G401 (cell line): ENCODE data around the gene TMEM52B. TPM values are rescaled to one million over a fixed set of nuclear protein-coding genes. Genes with fewer than 3 reads are reported as not detected.

Experiments used
- DNase-seq: peaks from one replicate; pipeline ENCODE4 v3.0.0-alpha.2; 2015; ENCODE audit warnings: low spot score
- in situ Hi-C: cut with HindIII; loops from 2 replicates; pipeline ENCODE4 v1.10.0; 2016; ENCODE audit warnings: low sequenced_read_pairs, mixed read lengths
- total RNA-seq: library from RNA; depleted of rRNA; stranded (reverse); fragments of >200 nt; shearing (Covaris generic); gene quantifications from 2 replicates; pipeline ENCODE4 v1.2.3, GENCODE V29; 2014; rRNA removed

The TMEM52B gene
- total RNA-seq: 0.68 TPM in 1 of 2 replicates, not detected in the other

DNA sequence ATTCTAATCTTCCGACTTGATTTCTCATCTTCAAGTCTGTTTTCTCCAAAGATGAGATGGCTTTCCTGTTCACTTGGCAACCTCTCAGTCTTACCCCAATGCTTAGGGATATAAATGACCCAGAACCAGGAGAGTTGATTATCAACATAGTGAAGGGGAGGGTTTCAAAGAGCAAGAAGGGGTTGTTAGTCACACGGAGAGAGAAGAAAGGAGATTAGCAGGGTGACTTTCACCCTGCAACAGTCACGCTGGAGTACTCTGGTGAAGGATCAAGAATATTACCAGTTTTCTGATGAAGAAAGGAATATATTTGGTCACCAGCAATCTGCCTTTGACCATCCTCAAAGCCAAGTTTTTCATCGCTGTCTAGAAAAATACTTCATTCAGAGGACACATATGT lies at the start of gene TMEM52B:
Gene TMEM52B, plus strand, starts transcription at position 212 of the 400 bp plus-strand sequence. CDS start 543 bp downstream, outside the sequence.
- no peak for DNase-seq
- in situ Hi-C loops: no loop called here

DNA sequence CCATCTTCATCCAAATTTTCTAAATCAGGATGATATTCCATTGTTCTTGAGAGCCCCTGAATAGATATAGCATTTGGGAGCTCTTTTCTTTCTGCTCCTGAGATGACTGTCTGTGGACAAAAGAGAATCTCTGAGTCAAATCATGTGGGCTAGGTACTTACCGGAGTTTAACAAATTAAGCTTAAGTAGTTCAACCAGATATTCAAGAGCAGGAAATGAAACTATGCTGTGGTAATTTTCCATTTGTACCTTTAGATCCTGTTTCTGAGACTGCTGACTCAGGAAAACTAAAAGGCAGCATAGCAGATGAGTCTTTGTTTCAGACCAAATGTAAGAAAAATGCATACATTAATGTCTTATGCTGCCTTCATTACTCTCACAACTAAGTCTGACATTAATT lies 48.8 kb upstream of the TMEM52B start, which contains the start of gene CLEC7A:
Gene CLEC7A, minus strand, starts transcription at position 158 of the 400 bp plus-strand sequence. Its CDS starts 117 bp downstream, at position 41.
- in situ Hi-C loops: no loop called here
- no peak for DNase-seq

DNA sequence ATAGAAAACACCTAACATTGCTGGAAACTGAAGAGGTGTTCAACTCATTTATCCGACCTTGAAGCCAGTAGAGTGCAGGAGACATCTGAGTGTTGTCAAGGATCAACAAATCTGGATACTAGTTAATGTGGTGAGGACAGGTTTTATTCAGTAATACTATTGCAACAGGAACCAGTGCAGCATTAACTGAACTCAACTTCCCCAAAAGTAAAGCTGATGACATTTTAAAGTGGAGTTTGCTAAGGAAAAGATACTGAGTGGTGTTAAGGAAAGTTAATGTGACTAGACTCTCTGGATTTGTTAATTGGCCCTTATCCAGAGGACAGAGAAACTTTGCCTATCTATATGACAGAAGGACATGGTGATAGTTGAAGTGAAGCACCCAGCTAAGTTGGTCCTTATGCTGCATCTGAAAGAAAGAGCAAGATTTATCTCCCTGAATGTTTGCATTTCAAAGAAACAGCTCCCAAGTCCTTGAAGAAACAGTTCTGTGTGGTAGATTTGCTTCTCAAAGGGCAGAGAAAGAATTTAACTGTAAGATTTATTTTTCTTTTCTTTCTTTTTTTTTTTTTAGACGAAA lies 47.6 kb upstream of the TMEM52B start:
- DNase-seq: no peak
- in situ Hi-C loops: no loop called here

DNA sequence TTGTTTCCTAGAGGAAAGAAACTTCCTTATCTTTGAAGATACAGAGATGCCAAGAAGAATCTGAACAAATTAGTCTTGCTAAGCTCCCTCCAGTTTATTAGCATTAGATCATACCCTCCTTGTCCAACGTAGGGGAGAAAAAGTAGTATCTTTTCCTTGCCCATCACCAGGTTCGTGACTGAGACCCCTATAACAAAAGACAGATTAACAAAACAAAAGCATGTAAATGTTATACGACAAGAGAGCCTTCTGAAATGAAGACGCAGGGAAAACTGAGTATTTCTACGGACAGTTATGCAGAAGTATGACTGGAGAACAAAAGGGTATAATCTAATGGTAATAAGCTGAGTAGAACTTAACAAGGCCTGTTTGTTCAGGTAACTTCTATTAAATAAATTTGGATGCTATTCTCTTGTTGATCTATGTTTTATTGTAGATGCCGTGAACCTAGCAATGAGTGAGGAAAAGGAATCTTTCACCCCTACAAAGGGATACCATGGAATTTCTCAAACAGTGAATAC lies 45.9 kb upstream of the TMEM52B start:
- no peak for DNase-seq
- in situ Hi-C loops: no loop called here

DNA sequence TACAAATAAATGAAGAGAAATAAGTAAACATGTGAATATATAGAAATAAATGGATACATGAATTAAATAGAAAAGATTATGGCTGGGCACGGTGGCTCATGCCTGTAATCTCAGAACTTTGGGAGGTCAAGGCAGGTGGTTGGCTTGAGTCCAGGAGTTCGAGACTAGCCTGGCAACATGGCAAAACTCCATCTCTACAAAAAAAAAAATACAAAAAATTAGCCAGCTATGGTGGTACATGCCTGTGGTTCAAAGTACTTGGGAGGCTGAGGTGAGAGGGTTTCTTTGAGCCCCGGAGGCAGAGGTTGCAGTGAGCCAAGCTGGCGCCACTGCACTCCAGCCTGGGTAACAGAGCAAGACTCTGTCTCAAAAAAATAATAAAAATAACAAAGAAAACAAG lies 43.7 kb upstream of the TMEM52B start:
- in situ Hi-C loops: no loop called here
- DNase-seq: no peak

DNA sequence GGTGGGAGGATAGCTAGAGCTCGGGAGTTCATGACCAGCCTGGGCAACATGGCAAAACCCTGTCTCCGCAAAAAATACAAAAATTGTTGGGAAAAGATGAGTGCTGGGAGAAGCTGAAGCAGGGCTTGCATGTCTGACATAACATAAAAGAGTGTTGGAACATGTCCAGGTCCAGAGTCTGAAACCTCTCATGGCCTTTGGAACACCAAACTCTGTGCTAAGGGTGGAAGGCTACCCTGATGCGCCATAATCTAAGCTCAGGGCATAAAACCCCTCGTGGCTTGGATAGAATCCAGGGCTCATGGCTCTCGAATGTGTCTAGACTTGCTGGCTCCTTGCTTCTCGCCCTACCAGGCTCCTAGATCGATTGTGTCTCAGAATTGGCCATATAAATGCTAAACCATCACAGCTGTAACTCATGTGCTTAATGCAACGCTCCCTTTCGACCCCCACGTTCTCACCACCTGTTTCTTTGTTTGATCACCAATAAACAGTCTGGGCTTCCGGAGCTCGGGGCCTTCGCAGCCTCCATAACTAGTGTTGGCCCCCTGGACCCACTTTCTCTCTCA lies 42.1 kb upstream of the TMEM52B start:
- DNase-seq: no peak
- in situ Hi-C loops: no loop called here

DNA sequence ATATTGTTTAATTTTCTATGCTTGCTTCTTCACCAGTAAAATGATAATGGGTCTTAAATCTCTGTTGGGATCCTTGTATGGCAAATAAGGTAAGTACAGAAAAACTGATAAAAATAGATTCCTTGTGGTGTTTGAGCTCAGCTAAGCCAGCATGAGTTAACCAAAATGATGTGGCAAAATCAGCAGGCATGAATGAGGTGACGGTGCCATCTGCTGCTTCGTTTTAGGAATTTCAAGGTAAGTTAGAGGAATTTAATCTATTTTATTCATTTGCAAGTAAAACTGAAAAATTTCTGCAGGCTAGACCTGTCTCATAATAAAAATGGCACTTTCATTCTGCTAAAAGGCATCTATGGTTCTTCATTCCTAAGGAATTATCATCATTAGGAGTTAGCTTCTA lies 38.8 kb upstream of the TMEM52B start:
- peak; percentile 23 for DNase-seq
- in situ Hi-C loops: no loop called here

DNA sequence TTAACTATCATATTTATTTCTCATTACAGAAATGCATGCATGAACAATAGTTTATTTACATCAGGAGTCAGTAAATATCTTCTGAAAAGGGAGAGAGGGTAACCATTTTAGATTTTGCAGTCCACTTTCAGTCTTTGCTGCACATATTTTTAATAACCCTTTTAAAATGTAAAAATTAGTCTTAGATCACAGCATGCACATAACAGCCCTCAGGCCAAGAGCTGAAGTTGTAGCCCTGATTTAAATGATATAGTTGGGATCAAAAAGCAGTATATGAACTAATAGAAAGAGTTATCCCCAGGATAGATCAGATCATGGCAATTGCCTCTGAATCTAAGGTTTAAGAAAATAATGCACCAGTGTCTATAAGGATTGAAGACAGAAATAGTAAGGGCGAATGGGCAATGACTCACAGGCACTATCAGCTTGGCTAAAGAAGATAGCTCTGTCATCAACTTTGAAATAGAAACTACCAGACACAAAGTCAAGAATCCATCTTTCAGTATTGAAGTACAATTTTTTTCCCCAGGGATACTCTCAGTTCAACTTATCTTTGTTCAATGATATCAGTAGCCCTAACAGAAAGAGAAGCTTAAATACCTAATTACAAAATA lies 35.7 kb upstream of the TMEM52B start:
- no peak for DNase-seq
- in situ Hi-C loops: no loop called here

DNA sequence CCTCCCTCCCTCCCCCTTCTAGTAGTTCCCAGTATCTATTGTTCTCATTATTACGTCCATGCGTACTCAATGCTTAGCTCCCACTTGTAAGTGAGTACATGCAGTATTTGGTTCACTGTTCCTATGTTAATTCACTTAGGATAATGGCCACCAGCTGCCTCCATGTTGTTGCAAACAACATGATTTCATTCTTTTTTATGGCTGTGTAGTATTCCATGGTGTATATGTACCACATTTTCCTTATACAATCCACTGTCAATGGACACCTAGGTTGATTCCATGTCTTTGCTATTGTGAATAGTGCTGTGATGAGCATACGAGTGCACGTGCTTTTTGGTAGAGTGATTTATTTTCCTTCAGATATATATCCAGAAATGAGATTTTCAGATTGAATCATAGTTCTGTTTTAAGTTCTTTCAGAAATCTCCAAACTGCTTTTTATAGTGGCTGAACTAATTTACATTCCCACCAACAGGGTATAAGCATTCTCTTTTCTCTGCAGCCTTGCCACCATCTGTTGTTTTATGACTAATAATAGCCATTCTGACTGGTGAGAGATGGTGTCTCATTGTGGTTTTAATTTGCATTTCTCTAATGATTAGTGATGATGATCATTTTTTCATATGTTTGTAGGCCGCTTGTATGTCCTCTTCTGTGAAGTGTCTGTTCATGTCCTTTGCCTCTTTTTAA lies 31.0 kb upstream of the TMEM52B start:
- in situ Hi-C loops: no loop called here
- DNase-seq: no peak

DNA sequence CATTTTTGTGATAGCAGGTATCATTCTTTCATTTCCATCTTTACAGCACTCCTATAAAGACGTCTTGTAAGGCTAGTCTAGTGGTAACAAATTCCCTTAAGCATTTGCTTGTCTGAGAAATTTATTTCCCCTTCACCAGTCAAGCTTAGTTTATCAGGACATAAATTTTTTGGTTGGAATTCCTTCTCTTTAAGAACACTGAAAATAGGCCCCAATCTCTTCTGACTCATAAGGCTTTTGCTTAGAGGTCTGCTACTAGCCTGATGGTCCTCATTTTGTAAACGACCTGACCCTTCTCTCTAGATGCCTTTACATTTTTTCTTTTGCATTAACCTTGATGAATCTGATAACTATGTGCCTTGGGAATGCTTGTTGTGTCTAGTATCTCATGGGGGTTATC lies 27.2 kb upstream of the TMEM52B start:
- no peak for DNase-seq
- in situ Hi-C loops: no loop called here

DNA sequence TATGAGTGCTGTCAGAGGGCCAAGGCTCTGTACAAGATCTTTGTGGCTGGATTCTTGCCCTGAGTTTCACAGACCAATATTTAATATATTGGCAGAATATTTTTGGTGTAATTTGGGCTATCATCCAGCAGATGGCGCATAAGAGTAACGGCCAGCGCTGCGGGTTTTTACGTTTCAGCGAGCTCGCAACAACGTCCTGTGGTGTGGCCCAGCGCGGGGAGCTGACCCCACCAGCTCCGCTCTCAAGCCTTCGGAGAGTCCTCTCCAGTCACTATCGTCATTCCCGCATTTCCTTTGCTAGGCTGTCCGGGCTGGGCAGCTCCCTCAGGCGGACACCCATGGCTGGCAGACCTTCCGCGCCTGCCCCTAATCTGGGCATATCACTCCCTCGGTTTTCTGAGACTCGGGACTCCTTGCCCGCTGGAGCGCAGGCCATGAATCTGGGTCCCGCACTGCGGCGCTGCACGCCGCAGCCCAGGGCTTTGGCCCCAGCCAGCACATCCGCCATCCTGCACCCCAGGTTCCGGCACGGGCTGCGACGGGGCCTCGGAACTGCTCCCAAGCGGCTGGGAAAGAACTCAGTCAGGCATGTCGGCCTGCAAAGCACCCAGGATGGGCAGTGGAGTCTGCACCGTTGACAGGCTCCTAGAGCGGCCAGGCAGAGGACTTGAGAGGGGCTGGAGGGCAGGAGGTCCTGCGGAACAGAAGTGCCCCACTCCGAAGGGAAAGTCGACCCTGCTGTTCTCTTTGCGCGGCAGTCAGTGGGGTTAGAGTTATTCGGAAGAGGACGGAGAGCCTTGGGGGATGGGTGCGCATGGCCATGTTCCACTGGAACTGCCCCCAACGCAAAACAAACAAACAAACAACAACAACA lies 25.3 kb upstream of the TMEM52B start:
- in situ Hi-C loops: no loop called here
- DNase-seq: peak; percentile 75

DNA sequence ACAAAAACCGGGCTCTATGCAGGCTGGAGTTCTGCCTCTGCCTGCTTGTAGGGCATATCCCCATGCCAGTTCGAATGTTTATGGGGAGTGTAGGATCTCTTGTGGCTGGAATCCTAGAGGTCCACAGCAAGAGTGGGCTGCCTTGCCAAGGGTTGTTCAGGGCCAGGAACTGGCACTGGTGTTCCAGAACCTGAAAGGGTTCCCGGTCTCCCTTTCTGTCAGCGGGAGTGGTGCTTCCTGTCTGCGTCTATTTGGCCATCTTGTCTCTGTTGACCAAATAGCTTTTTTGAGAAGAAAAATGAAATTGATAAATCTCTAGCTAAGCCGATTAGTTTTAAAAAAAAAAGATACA lies 24.7 kb upstream of the TMEM52B start:
- in situ Hi-C loops: no loop called here
- peak; percentile 47 for DNase-seq

DNA sequence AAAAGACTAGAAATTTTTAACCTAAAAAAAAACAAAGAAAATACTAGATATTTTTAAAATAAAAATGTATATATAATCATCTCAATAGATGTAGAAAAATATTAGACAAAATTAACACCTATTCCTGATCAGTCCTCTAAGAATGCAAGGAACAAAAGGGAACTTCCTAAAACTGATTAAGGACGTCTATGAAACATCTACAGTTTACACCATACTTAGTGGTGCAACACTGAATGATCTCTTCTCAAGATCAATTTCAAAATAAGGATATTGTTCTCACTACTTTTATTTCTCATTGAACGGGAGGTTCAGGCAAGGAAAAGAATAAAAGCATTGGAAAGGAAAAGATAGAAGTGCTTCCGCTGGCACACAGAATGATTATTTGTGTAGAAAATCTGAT lies 22.9 kb upstream of the TMEM52B start:
- in situ Hi-C loops: no loop called here
- DNase-seq: no peak

DNA sequence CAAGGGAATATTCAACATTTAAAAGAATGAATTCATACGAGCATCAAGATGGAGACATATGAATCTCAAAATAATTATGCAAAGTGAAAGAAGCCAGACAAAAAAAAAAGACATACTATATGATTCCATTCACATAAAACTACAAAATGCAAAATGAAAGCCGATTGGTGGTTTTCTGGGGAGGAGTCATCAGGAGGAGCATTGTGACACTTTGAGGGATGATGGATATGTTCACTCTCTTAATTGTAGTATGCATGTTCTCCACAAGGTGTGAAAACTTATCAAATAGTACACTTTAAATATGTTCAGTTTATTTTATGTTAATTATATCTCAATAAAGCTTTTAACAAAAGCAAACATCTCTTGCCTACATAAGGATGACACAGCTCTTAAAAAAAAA lies 20.4 kb upstream of the TMEM52B start:
- DNase-seq: no peak
- in situ Hi-C loops: no loop called here

DNA sequence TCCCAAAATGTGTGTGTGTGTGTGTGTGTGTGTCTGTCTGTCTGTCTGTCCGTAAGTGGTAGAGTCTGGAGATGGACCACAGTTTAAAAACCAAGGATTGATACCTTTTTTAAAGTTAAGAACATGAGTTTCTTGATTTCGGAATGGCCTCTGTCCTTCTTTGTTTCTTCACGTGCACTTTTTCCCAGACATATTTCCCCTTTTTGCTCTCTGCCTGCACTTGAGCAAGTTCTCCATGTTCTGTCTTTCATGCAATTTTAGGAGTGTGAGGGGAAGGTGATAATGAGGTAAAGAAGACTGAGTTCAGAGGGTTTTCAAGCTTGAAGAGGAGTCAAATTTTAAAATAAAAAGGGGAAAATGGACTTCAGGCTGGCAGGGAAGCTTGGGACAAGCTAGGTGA lies 19.6 kb upstream of the TMEM52B start:
- DNase-seq: no peak
- in situ Hi-C loops: no loop called here

DNA sequence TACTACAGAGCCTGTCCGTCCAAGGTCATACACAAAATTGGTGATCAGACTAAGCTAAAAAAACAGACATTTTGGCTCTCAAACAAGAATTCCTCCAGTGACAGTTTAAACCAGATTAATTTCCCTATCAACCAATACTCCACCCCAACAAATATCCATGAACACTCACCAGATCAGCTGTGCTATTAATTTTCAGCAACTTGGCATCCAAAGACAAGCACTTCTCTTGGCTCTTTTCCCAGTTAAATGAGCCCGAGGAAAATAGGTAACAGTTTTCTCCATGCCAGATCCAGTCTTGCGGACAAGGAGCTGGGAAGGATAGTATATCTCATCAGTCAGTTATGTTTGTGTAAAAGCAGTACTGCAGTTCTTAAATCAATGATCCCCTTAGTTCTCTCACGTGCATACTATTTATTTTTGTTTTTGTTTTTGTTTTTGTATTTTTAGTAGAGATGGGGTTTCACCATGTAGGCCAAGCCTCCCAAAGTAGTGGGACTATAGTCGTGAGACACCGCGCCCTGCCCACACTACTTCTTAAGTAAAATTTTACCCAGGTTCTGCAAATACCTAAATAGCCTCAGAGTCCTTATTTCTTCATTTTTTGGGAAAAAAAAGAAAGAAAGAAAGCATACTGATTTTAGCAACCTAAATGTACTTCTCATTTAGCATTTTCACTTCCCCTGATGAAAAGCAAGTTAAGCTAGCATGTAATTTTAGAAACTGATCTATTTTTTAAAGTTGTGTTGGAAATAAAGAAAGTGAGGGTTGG lies 18.0 kb upstream of the TMEM52B start:
- no peak for DNase-seq
- in situ Hi-C loops: no loop called here

DNA sequence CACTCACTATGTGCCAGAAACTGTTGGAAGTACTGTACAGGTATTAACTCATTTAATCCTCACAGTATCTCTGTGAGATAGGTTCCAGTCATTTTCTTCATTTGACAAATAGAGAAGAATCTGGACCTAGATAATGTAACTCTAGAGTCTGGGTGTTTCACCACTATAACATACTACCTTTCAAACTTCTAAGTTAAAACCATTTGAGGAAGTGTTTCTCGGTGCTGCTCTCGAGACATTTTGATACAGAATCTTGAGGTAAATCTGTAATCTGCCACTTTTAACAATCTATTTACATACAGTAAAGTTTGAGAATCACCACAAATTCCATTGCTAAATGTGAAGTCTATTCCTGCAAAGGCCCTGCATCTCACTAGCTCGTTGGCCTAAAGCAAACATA lies 15.7 kb upstream of the TMEM52B start:
- in situ Hi-C loops: no loop called here
- DNase-seq: no peak

DNA sequence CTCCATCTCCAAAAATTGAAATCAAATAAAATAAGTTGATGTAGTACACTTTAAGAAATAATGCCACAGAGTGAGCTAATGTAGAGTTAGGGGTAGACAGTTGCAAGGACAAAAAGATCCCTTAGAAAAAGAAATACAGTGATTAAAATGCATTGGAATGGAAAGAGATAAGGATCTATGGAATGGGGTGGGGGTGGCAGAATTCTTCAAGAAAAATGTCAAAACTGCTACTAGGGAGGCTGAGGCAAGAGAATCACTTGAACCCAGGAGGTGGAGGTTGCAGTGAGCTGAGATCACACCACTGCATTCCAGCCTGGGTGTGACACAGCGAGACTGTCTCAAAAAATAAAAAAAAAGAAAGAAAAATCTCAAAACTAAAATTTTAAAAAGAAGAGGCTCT lies 13.4 kb upstream of the TMEM52B start:
- DNase-seq: no peak
- in situ Hi-C loops: no loop called here

DNA sequence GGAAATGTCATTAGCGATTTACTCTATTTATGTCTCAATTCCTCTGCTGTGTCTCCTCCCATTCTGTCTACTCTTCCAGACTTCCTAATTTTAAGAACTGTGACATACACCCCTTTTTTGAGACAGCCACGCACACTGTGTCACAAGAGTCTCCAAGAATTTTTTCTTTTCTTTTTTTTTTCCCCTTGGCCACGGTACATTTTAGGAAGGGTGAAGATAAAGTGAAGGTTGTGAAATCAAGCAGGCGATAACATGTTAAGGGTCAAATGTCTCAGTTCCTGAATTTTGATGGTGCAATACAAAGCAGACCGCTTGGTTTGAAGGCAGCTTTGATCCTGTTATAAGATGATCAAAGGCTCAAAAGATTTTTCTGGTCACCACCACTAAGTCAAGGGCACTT lies 11.2 kb upstream of the TMEM52B start:
- in situ Hi-C loops: no loop called here
- DNase-seq: no peak
